HT-29 (cell line): ENCODE measurements around the gene SHPK. TPM values are rescaled to one million over a fixed set of nuclear protein-coding genes. Genes with fewer than 3 reads are reported as not detected.

Source experiments
- DNase-seq: peaks from one replicate; pipeline ENCODE4 v3.0.0-alpha.2; 2015; ENCODE audit warnings: low spot score
- total RNA-seq: library from RNA; depleted of rRNA; stranded (reverse); fragments of >200 nt; shearing (Covaris generic); gene quantifications from 2 replicates; pipeline ENCODE4 v1.2.3, GENCODE V29; 2014

SHPK gene
- total RNA-seq, 1 experiment from 2014 or later = 16.1 TPM

GRCh38 chr17:3660311-3660891 lies 24.4 kb upstream of the SHPK start:
- no peak for DNase-seq

- DNase-seq = peak; percentile 24
These were observed 23.6 kb upstream of the SHPK start for GRCh38 chr17:3659541-3660111.

- no peak for DNase-seq
These were observed 22.9 kb upstream of the SHPK start for GRCh38 chr17:3658784-3659449.

- no peak for DNase-seq
These were observed 22.1 kb upstream of the SHPK start for GRCh38 chr17:3657874-3658783.

GRCh38 chr17:3657588-3657869 lies 21.5 kb upstream of the SHPK start:
- DNase-seq = no peak

- no peak for DNase-seq
These were observed 20.9 kb upstream of the SHPK start for GRCh38 chr17:3656755-3657587.

GRCh38 chr17:3656353-3656752 lies 20.3 kb upstream of the SHPK start:
- no peak for DNase-seq

GRCh38 chr17:3655766-3656165 lies 19.7 kb upstream of the SHPK start:
- DNase-seq = no peak

GRCh38 chr17:3647769-3648555 lies 11.9 kb upstream of the SHPK start:
- peak; percentile 58 for DNase-seq

- DNase-seq = no peak
These were observed 11.2 kb upstream of the SHPK start for GRCh38 chr17:3647251-3647650.

- DNase-seq = no peak
These were observed 9.3 kb upstream of the SHPK start for GRCh38 chr17:3645310-3645709.

GRCh38 chr17:3643889-3644349 lies 7.9 kb upstream of the SHPK start:
- no peak for DNase-seq

GRCh38 chr17:3641717-3642486 lies 5.9 kb upstream of the SHPK start:
- no peak for DNase-seq

- no peak for DNase-seq
These were observed 5.0 kb upstream of the SHPK start for GRCh38 chr17:3641014-3641413.

GRCh38 chr17:3639981-3640596 lies 4.0 kb upstream of the SHPK start:
- DNase-seq = no peak

GRCh38 chr17:3636908-3637373 lies 891 bp upstream of the SHPK start:
- DNase-seq = no peak

GRCh38 chr17:3635474-3636153 lies 436 bp downstream of the SHPK start:
- peak; percentile 31 for DNase-seq

GRCh38 chr17:3632287-3632686 lies 3.8 kb downstream of the SHPK start:
- DNase-seq = no peak

GRCh38 chr17:3630781-3631180 lies 5.3 kb downstream of the SHPK start:
- DNase-seq = no peak
